Natural killer cell (primary cell): Measurements from ENCODE around the gene BEAN1. TPM values are rescaled to one million over a fixed set of nuclear protein-coding genes. Genes with fewer than 3 reads are reported as not detected.

Source experiments
- ATAC-seq, 3 donors: fragments of 150-1000 bp in 2 of 3; fragments of 200-7000 bp in 1 of 3; cut with Tn5 transposase; 1 replicate in 1 of 3; 2 replicates in 2 of 3; pipeline ENCODE4 v1.10.0; 2021; ENCODE audit warnings: mild to moderate bottlenecking in 2 of 3, moderate library complexity in 2 of 3
- DNase-seq, 2 donors: peaks; one replicate each; pipeline versions ENCODE4 v3.0.0 to v3.0.0-alpha.2; 2013 to 2021; ENCODE audit warnings: mixed read lengths in 1 of 2
- H3K27ac ChIP-seq: one replicate; pipeline ENCODE4 v1.5.1; 2013; ENCODE audit warnings: mild to moderate bottlenecking, low read length
- H3K27me3 ChIP-seq: one replicate; pipeline ENCODE4 v1.6.1; 2013; ENCODE audit warnings: low read length; ENCODE audit not compliant: control insufficient read depth, insufficient read depth
- H3K36me3 ChIP-seq: one replicate; pipeline ENCODE4 v1.6.1; 2013; ENCODE audit warnings: low read length; ENCODE audit not compliant: control insufficient read depth, insufficient read depth
- H3K4me1 ChIP-seq: one replicate; pipeline ENCODE4 v1.6.1; 2013; ENCODE audit warnings: low read length; ENCODE audit not compliant: control insufficient read depth, insufficient read depth
- H3K4me3 ChIP-seq: one replicate; pipeline ENCODE4 v1.5.1; 2013; ENCODE audit warnings: low read length
- H3K9me3 ChIP-seq: one replicate; pipeline ENCODE4 v1.6.1; 2013; ENCODE audit warnings: low read length; ENCODE audit not compliant: control insufficient read depth, insufficient read depth
- H3K27ac Mint-ChIP-seq, 2 donors: one replicate each; pipeline ENCODE4 v1.8.0; 2022; ENCODE audit warnings: mild to moderate bottlenecking in 2 of 2, mixed read lengths in 2 of 2, moderate library complexity in 1 of 2
- H3K27me3 Mint-ChIP-seq, 2 donors: one replicate each; pipeline ENCODE4 v1.8.0; 2022; ENCODE audit warnings: low read depth in 2 of 2, mixed read lengths in 2 of 2
- H3K36me3 Mint-ChIP-seq: one replicate; pipeline ENCODE4 v1.8.0; 2022; ENCODE audit warnings: mixed read lengths
- H3K4me1 Mint-ChIP-seq, 2 donors: one replicate each; pipeline ENCODE4 v1.8.0; 2022; ENCODE audit warnings: mixed read lengths in 2 of 2
- H3K4me3 Mint-ChIP-seq: one replicate; pipeline ENCODE4 v1.8.0; 2022; ENCODE audit warnings: mild to moderate bottlenecking, moderate library complexity, mixed read lengths
- H3K9me3 Mint-ChIP-seq, 2 donors: one replicate each; pipeline ENCODE4 v1.8.0; 2022; ENCODE audit warnings: mixed read lengths in 2 of 2
- CTCF ChIP-seq: fragments of 200-600 bp; IDR thresholded peaks from one replicate; pipeline ENCODE4 v1.8.0; 2022; ENCODE audit warnings: antibody characterized with exemption
- WGBS: methylation state at CpG from one replicate; pipeline ENCODE4 v1.1.7; 2013; ENCODE audit warnings: missing lambda C conversion rate; ENCODE audit not compliant: insufficient coverage; 5-methylcytosine and 5-hydroxymethylcytosine counted together
- intact Hi-C: fragments of 100-400 bp; cut with micrococcal nuclease; formaldehyde crosslinking; loops from one replicate; pipeline ENCODE4 v1.14.2; 2022
- total RNA-seq, 4 donors: library from RNA; stranded (reverse); fragments of 120-200 nt in 1 of 4; gene quantifications; one replicate each; pipeline versions ENCODE4 v1.2.3 to v1.2.4, GENCODE V29; 2013 to 2022

BEAN1 gene
- total RNA-seq, 3 donors from 2014 or later (not counting 1 experiment from before 2014, with no cell fraction given) = not detected

GRCh38 chr16:66481081-66481942, 54.2 kb downstream of the BEAN1 start:
- Mint-ChIP-seq H3K27me3 (no peaks in the 10 kb centered on the region), H3K36me3 (no peaks in the 10 kb centered on the region), H3K27ac (no peak overlapping the region), H3K4me3 (no peak overlapping the region), H3K4me1 (peaks cover 9 to 25% of the 10 kb centered on the region in 2 donors), H3K9me3 (no peaks in the 10 kb centered on the region)
- no peak overlapping the region for H3K4me3 ChIP-seq
- H3K27ac ChIP-seq = no peak overlapping the region
- TF ChIP-seq CTCF = no peak
- H3K4me1 ChIP-seq = peaks cover 33% of the 10 kb centered on the region
- H3K36me3 ChIP-seq = no peaks in the 10 kb centered on the region
- H3K9me3 ChIP-seq = no peaks in the 10 kb centered on the region
- intact Hi-C loops = no loop called here
- WGBS = 93% methylated on average over 25 of the region's 25 CpGs
- ATAC-seq = no peak
- no peak for DNase-seq
- H3K27me3 ChIP-seq = no peaks in the 10 kb centered on the region

DNA sequence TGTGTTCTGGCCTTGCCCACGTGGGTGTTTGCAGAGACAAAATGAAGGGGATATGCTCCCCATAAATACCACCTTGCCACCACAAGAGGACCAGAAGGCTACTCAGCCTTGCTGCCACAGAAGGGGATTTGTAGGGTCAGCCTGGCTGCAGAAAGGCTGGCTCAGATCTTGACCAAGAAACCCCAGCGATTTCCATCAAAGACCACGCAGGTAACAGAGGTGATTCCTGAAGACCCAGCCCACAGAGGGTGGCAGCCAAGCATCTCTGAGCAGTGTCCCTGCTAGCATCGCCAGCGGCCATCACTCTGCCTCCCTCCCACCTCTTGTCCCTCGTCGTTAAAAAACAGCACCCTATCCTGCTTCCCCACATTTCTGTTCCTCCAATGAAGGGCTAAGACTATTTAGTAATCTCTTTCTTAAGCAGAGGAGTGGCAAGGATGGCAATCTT, 54.9 kb downstream of the BEAN1 start:
- no peak overlapping the region for H3K4me3 Mint-ChIP-seq
- H3K4me1 ChIP-seq = peaks cover 33% of the 10 kb centered on the region
- no peaks in the 10 kb centered on the region for H3K27me3 ChIP-seq
- DNase-seq (no peak), ATAC-seq (no peak)
- H3K4me1 Mint-ChIP-seq = peaks cover 9 to 25% of the 10 kb centered on the region in 2 donors
- H3K27ac ChIP-seq = no peak overlapping the region
- no peaks in the 10 kb centered on the region for H3K9me3 ChIP-seq
- no peak for TF ChIP-seq CTCF
- no peaks in the 10 kb centered on the region for H3K9me3 Mint-ChIP-seq
- no peak overlapping the region for H3K4me3 ChIP-seq
- 83% methylated on average over 7 of the region's 7 CpGs for WGBS
- intact Hi-C loops = no loop called here
- no peaks in the 10 kb centered on the region for H3K27me3 Mint-ChIP-seq
- no peaks in the 10 kb centered on the region for H3K36me3 Mint-ChIP-seq
- no peak overlapping the region for H3K27ac Mint-ChIP-seq
- no peaks in the 10 kb centered on the region for H3K36me3 ChIP-seq

DNA sequence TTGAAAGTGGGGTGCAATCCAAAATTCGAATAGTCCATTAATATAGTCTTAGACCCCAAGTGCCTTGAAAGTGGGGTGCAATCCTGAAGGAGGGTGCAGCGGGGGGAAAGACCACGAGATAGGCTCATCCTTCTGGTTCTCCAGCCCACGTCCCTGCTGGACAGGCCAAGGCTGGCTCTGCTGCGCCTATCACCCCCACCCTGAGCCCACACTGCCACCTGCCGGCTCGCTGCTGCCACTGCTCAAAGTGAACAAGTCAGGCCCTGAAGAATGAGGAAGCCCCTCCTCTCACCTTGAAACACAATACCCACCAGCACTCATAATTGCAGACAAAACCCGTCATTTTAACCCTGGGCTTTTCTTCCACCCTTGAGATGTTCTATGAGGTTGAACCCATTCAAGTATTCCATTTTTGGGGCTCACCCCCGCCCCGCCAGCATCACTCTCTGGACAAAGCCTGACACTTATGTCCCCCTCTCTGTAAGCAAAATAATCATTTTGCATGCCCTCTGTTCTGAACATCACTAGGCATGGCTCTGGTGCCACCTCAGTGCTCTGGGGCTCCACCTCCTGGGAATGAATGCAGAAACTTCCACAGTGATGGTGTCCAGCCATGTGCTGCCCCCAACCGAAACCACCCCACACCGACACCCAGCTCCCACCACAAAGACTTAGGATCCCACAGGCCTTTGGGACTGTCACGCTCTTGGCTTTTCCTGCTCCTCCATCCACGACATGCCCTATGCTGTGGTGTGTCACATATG, 56.8 kb downstream of the BEAN1 start:
- Mint-ChIP-seq H3K4me1 (peaks cover 9 to 13% of the 10 kb centered on the region in 2 donors), H3K36me3 (no peaks in the 10 kb centered on the region), H3K9me3 (no peaks in the 10 kb centered on the region), H3K4me3 (no peak overlapping the region), H3K27me3 (no peaks in the 10 kb centered on the region), H3K27ac (no peak overlapping the region)
- intact Hi-C loops = loop anchor here (1.0 kb wide), 1 partner anchor 78 kb away; no protein-coding TSS in a partner anchor
- Histone ChIP-seq H3K27ac (no peak overlapping the region), H3K4me1 (peaks cover 22% of the 10 kb centered on the region), H3K36me3 (no peaks in the 10 kb centered on the region), H3K27me3 (no peaks in the 10 kb centered on the region), H3K9me3 (no peaks in the 10 kb centered on the region), H3K4me3 (no peak overlapping the region)
- ATAC-seq (peak; percentile 85 to 93 (median 86)), DNase-seq (peak; percentile 65 to 82)
- 44% methylated on average over 14 of the region's 14 CpGs for WGBS
- peak; percentile 91 for TF ChIP-seq CTCF
